Raji (cell line): Measurements from ENCODE around the gene MRPL21.

Source experiments
- POLR2A ChIP-seq: IDR thresholded peaks from 2 replicates; pipeline ENCODE4 v1.6.1; 2011; ENCODE audit warnings: low read depth, low read length, control low read depth; ENCODE audit not compliant: insufficient read depth

The MRPL21 gene

DNA sequence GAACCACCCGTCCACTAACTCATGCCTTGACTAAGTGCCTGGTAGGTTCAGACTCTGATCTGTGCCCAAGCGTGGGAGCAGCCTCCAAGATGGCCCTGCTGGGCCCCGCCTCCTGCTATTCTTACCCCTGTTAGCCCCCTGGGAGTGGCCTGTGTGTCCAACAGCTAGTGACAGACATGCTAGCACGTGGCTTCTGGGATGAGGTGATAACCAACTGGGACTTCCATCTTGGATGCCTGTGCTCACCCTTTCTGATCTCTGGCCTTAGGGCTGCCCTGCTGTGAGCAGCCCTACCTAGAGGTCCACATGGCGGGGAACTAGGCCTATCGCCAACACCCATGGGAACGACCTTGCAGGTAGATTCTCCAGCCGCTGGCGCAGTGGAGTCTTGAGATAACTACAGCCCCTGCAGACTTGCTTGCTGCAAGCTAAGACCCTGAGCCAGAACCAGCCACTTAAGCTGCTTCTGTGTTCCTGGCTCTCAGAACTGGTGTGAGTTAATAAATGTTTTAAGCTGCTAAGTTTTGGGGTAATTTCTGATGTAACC is 2.7 kb downstream of the MRPL21 start:
- TF ChIP-seq POLR2A: no peak

GRCh38 chr11:68897441-68897840 is 6.2 kb downstream of the MRPL21 start:
- TF ChIP-seq POLR2A: no peak

GRCh38 chr11:68896171-68896959 is 7.3 kb downstream of the MRPL21 start:
- no peak for TF ChIP-seq POLR2A

DNA sequence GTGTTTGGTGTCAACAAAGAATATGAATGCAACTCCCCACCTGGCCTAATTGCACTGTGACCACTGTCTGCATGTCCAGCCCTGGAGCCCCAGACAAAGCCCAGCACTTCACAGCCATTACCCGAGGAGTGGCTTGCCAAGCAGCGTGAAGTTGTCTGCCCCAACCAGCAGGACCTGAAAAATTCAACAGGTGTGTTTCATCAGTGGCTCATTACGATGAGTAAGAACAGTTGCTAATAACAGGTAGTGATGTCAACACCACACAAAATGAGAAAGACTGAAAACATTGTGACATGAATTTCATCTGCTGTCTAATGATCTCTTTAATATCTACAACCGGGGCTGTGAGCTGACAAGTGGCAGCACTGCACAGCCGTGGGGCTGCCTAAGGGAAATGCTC is 10.3 kb downstream of the MRPL21 start:
- TF ChIP-seq POLR2A: no peak

GRCh38 chr11:68892576-68892975 is 11.1 kb downstream of the MRPL21 start:
- TF ChIP-seq POLR2A: no peak

- no peak for TF ChIP-seq POLR2A
Observed at GRCh38 chr11:68891351-68891948, 12.2 kb downstream of the MRPL21 start.

DNA sequence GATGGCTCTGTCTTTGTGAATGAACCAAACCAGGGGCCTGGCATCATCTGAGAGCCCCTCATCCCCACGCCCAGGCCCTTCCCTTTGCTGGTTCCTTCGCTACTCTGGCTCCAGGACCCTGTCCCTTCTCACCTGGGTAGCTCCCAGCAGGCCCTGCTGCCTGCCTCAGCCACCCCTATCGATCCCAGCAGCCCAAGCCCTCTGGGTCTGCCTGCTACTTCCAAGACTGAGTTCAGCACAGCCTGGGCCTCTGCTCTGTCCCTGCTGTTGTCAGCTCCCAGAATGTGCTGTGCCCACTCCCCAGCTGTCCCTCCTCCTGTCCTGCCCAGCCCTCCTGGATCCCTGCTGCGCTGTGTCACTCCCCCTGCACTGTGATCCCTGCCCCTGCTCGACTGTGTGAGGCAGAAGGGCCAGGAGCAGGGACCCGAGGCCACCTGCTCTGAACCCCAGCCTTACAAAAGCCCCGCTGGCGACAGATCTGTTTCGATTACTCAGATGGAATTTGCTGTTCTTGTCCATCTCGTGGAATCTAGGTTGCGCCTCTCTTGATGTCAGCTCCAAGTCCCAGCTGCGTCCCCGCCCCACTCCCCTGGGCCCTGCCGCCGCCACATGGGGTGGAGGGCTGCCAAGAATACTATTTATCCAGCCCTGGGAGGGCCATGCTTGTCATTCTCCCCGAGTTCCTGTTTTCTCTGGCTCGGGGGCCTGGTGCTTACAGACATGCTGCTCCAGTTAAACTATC is 13.0 kb downstream of the MRPL21 start:
- no peak for TF ChIP-seq POLR2A

DNA sequence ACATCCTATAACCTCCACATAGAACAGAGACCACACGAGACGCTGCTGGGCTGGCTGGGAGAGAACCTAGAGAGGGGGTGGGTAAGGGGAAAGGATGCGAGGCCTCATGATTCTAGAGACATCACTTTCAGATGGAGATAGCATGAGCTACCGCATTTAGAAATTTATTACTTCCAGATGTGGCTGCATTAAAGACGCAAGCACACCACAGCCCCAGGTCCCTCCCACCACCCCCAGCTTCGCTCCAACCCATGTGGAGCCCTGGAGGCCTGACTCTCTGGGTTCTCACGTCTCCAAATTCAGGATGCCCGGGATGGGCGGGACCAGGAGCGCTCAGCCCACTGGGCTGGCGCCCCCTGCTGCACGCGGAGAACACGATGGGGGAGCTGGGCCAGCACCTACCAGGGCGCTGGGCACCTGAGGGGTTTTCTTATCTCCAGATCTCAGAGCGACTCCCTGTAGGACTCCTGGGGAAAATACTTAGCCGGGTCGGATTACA is 13.6 kb downstream of the MRPL21 start:
- no peak for TF ChIP-seq POLR2A

DNA sequence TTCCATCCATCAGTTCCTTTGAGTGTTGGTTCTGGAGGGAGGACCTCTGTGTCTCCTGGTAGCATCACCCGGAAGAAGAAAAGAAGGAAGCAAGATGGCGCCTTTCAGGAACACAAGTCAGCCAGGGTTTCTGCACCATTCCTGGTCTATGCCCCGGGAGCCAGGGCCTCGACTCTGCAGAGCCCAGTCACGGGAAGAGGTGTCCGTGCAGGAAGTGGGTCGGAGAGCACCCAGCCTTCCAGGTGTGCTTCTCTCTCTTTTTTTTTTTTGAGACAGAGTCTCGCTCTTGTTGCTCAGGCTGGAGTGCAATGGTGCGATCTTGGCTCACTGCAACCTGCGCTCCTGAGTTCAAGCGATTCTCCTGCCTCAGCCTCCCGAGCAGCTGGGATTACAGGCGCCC is 21.2 kb downstream of the MRPL21 start:
- TF ChIP-seq POLR2A: no peak

DNA sequence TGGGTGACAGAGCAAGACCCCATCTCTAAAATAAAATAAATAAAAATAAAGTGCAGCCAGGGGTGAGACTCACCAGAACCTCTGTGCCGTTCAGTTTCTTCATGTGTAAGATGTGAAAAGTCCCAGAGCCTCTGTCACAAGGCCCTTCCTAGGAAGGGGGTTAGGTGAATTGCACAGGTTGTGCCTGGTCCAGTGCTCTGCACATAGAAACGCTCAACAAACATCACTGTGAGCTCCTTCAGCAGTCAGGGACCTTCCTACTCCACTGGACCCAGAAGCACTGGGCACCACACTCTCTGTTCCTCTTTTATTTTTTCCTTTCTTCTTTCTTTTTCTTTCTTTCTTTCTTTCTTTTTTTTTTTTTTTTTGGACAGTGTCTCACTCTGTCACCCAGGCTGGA is 22.3 kb downstream of the MRPL21 start:
- TF ChIP-seq POLR2A: no peak

- TF ChIP-seq POLR2A: no peak
Observed at GRCh38 chr11:68880851-68881250, 22.8 kb downstream of the MRPL21 start.

GRCh38 chr11:68878022-68878421 is 25.6 kb downstream of the MRPL21 start:
- TF ChIP-seq POLR2A: no peak

GRCh38 chr11:68872216-68873003 is 31.2 kb downstream of the MRPL21 start:
- no peak for TF ChIP-seq POLR2A

DNA sequence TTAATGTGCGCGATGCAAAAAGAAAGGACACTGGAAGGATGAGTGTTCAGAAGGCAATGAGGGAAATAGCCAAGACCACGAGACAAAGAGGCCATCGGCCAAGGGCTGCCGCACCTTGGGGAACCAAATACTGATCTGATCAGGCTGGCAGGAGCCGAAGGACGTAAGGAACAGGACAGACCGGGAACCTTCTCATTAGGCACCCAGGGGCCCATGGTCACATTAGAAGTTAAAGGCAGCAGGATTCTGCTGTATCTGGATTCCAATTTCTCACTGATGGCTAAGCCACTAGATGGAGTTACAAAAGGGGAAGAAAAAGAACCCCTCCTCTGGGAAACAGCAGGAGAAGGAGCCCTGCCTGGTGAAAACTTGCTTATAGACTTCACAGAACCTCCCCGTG is 33.2 kb downstream of the MRPL21 start:
- no peak for TF ChIP-seq POLR2A
